GM21717 (cell line): ENCODE measurements around the gene CLASRP.

ENCODE experiments used
- ATAC-seq: cut with Tn5 transposase; IDR thresholded peaks from one replicate; pipeline ENCODE4 v1.9.1; 2021; ENCODE audit warnings: mild to moderate bottlenecking, moderate library complexity; ENCODE audit not compliant: unreplicated experiment

Gene CLASRP

DNA sequence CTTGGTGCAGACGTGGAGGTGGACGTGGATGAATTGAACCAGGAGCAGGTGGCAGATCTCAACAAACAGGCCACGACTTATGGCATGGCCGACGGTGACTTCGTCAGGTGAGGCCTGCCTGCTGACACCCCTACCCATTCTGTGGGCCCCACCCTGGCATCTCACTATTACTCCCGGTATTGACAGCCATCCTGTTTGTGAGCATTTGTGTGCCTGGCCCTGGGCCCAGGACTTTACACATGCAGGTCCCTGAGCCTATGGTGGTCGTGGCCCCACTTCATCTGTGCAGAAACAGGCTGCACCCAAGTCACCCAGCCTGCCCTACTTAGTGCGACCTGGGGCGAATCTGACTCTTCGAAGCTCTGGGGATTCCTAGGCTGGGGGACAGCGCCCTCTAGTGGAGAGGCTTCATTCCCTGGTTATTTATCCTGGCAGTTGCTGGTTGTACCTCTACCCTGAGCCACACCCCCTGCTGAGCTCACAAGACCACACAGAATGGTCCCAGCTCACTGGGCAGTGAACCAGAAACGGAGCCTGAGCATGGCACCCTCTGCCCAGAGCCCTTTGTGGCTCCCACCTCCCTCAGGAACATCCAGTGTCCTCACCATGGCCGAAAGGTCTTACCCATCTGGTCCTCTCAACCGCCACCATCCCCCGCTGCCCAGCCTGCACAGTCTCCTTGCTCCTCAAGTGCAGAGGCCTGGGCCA lies 20.6 kb downstream of the CLASRP start:
- ATAC-seq: no peak

DNA sequence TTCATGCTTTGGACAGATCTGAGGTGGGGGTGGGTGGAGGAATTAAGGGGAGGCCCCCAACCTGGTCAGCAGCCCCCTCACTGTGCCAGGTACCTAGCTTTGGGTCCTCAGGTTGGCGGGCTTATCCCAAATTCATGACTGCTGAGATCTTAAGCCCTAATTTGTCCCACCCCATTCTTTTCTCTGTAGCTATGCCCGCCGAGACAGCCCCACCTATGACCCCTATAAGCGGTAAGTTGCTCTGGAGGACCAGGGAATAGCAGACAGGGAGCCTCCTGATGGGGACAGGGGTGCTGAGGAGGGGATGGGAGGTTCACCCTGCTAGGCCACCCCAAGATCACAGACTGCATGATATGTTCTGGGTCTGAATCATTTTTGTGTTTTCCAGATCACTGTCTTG lies 23.1 kb downstream of the CLASRP start:
- ATAC-seq: no peak

DNA sequence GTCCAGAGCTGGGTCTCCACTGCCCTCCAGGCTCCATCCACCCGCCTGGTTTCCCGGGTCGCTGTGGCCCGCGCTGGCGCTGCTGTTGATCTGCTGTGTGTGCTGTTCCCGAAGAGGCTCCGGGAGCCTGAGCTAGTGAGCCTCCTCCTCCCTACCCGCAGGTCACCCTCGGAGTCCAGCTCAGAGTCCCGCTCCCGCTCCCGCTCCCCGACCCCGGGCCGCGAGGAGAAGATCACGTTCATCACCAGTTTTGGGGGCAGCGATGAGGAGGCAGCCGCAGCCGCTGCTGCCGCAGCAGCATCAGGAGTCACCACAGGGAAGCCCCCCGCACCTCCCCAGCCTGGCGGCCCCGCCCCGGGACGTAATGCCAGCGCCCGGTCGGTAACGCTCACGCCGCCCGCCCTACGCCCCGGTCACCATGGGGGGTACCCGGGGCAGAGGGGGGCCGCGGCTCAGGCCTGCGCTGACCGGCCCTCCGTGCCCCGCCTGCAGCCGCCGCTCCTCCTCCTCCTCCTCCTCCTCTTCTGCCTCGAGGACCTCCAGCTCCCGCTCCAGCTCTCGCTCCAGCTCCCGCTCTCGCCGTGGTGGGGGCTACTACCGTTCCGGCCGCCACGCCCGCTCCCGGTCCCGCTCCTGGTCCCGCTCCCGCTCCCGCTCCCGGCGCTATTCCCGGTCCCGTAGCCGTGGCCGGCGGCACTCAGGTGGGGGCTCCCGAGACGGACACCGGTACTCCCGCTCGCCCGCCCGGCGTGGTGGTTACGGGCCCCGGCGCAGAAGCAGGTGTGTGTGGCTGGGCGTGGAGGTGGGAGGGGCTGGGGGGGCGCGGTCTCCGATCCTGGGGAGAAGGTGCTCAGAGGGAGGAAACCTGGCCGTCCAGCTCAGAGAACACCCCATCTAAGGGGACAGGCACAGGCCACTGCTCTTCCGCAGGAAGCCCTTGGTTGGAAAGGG lies 25.3 kb downstream of the CLASRP start:
- ATAC-seq: no peak

DNA sequence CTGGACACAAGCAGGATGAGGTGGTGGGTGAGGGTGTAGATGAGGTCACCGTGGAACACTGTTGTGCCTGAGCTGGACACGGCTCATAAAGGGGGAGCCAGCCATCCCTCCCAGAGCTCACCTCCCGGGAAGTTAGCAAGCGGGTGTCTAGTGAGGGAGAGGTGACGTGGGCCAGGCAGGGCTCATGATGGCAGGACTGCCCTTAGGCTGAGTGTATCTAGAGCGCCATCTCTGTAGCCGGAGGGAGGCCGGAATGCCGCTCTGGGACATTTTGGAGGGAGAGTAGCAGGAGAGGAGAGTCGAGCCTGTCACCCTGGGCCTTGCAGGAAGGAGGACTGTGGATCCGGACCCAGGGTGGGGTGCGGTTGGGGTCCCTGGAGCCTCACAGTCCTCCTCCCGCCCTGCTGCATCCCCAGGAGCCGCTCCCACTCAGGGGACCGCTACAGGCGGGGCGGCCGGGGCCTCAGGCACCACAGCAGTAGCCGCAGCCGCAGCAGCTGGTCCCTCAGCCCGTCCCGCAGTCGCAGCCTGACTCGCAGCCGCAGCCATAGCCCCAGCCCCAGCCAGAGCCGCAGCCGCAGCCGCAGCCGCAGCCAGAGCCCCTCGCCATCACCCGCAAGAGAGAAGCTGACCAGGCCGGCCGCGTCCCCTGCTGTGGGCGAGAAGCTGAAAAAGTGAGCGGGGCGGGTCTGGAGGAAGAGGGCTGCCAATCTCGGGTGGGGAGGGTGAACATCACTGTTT lies 28.2 kb downstream of the CLASRP start:
- ATAC-seq: no peak

DNA sequence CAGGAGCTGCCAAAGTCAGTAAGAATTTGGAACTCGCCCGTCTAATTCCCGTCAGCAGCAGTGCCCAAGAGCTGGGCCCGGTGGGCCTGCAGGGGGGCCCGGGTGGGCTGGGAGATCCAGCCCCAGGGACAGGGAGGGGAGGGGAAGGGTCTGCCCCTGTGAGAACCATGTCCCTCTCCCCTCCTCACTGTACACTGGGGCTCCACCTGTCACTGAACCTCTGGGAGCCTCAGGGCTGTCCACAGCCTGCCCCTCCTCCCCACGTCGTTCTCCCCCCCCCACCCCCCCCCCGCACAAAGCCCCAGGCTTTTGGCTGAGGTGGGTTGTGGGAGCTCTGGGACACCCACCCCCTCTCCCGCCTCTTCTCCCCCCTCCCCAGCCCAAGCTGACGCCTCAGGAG lies 29.2 kb downstream of the CLASRP start:
- no peak for ATAC-seq

DNA sequence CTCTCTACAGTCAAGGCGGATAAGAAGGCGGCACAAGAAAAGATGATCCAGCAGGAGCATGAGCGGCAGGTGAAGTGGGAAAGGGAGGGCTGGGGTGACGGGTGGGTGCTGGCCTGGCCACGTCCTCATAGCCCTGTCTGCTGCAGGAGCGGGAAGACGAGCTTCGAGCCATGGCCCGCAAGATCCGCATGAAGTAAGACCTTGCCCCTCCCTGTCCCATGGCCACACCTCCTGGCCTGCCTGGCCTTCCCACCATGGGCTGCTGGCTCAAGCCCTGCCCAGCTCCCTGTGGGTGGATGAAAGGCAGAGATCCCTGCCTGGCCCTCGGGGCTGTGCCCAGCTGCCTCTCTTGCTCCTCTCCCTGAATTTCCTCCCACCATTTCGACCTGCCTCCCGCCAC lies 30.2 kb downstream of the CLASRP start:
- ATAC-seq: no peak

DNA sequence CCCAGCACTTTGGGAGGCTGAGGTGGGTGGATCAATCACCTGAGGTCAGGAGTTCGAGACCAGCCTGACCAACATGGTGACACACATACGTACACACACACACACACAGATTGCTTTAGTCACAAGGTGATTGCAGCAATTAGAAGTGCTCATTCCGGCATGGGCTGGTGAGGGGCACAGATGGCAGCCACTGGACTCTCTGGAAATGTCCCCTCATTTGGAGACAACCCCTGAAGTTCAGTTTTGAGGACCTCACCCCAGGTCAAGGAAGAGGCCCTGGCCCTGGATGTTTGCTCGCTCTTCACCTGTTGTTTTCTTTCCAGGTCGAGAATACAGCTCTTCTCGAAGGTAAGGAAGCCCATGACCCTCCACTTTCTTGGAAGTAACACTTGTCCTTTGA lies 31.4 kb downstream of the CLASRP start:
- no peak for ATAC-seq

DNA sequence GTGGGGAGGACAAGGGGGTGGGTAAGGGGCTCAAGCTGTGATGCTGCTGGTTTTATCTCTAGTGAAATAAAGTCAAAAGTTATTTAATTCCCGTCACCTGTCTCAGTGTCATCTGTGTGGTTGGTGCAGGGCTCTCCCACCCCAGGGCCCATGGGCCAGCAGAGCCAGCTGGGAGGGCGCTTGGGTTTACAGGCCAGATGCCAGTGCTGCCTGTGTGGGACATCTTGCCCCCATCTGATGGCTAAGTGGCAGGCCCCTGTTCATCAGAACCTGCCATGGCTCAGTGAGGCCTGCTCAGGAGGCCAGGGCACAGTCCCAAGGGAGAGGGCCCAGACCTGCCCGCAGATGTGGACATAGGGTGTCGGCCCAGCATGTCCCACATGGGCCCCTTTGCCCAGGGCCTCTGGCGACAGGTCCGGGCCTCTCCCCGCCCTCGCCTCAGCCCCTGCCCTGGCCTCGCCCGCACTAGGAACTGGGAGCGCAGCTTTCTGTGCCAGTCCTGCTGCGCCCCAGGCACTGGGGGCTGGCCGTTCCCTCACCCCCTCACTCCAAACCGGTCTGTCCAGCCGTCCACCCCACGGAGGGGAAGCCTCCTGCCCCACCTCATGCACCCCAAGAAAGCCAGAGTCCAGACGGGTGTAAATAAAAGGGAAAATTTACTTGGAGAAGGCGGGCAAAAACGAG lies 32.2 kb downstream of the CLASRP start:
- ATAC-seq: no peak

DNA sequence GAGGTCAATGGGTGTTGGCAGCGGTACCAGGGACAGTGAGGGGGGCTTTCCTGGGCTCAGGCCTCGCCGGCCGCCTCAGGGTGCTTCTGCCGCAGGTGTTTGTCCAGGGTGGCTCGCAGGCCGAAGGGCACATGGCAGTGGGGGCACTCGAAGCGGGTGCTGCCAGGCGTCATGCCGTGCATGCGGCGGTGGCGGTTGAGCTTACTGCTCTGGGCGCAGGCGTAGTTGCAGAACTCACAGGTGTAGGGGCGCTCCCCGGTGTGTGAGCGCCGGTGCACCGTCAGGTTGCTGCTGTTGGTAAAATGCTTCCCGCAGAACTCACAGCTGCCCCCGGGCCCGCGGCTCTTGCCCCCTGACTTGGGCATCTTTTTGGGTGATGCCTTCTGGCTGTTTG lies 32.7 kb downstream of the CLASRP start:
- ATAC-seq: no peak

DNA sequence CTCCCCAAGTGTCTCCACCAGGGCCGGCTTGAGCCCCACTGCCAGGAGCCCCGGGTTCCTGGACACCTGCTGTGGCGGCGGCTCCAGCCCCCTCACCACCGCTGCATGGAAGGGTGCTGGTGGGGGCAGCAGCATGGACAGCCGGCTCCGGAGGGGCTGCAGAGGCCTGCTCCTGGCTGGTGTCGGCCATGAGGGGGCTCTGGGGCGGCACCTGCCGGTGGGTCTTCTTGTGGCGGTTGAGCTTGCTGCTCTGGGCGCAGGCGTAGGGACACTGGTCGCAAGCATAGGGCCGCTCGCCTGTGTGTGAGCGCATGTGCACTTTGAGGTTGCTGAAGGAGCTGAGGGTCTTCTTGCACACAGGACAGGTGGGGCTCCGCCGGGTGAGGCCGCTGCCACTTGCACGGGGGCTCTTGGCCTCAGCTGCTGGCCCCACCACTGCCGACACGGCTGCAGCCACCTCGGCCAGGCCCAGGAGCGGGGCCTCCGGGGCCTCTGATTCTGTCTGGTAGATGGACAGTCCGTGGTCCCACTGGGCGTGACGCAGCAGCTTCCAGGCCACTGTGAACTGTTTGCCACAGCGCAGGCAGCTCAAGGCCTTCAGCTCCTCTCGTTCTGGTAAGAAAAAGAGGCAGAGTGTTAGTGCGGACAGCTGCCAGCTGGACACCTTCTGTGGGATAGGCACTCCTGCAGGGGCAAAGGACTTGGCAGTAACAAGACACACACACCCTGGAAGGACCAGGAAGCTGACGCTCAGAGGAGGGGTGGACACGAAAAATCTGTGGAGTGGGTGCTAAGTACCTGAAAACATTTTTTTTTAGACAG lies 33.3 kb downstream of the CLASRP start:
- ATAC-seq: no peak

DNA sequence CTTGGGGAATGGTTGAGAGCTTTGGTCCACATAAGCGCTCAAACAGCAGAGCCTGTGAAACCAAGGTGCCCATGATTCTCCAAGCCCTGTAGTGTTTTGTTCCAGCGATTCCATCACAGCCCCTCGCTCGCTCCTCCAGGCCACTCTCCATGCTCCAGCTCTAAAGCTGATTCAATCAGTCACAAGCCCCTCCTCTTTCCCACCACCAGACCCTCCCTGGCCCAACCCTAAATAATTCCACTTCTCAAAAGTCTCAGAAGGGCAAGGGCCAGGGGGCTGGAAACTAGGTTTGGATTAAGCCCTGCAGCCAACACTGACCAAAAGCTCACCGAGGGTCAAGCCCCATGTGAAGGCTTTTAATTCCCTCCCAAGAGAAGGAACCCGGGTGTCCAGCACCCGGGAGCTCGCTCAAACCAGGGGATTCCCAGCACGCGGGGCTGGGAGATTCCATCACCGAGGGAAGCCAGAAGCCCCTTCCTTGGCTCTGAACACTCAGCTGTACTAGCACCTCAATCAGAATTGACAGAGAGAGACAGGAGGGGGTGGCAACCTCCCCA lies 36.0 kb downstream of the CLASRP start:
- no peak for ATAC-seq

DNA sequence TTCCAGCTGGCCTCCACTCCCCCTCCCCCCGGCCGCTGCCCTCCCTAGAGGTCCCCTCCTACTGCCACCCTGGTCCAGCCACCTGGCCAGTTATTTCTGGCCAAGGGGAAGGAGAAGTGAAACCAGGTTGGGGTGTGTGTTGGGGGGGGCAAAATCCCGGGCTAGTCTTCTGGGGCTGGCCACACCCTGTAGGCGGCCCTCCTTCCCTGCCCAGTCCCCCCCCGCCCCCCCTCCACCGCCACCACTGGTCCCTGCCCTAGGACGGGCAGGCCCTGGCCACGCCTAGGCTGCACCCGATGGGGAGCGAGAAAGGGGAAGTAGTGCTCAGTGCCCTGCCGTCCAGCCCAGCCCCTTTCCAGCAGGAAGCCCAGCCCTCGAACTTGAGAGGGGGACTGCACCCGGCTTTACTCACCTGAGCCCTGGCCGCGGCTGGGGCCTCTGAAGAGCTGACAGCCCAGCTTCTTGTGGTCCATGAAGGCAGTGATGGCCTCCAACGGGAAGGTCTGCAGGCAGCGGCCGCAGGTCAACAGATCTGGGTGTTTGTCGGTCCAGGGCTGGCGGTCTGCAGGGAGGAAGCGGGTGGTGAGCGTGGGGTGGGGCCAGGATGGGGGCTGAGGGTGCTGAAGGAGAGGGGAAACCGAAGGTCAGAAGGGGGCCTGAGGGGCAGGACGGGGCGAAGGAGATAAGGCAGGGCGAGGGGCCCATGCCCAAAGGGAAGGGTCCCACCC lies 36.6 kb downstream of the CLASRP start:
- ATAC-seq: peak; percentile 41

DNA sequence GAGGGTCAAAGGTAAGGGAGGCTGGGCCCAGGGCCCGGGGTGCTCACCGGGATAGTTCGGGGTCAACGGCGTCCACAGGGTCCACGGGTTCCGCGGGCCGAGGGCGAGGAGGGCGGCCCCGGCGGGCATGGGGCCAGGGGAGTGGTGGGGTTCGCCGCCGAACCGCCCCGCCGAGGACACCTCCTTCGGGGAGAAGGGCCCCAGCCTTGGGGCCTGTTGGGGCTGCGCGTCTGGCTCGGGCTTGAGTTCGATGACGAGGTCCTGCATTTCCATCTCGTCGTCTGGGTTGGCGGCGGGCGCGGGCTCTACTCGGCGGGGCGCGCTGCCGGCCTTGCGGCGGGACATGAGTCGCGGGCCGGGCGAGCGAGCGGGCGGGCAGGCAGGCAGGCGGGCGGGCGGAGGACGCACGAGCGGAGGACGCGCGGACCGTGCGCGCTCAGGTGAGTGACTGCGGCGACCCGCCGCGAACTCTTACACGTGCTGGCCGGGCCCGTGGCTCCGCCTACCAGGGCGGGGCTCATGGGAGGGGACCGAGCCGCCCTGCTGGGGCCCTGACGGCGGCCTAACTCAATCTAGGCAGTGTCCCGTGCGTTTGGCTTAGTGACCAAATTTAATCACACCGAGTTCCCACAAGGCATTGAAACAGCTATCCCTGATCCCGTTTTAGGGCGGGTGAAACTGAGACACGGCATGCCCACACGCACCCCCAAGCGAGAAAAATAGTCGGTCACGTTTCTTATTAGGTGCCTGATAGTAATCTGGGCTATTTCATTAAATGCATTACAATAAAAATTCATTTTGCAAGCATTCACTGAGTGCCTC lies 37.4 kb downstream of the CLASRP start, which contains the start of gene ZNF296:
TSS of gene ZNF296 (minus strand) at position 450 of the 822 bp plus-strand sequence. CDS start at position 345, 105 bp downstream.
- peak; percentile 37 for ATAC-seq

DNA sequence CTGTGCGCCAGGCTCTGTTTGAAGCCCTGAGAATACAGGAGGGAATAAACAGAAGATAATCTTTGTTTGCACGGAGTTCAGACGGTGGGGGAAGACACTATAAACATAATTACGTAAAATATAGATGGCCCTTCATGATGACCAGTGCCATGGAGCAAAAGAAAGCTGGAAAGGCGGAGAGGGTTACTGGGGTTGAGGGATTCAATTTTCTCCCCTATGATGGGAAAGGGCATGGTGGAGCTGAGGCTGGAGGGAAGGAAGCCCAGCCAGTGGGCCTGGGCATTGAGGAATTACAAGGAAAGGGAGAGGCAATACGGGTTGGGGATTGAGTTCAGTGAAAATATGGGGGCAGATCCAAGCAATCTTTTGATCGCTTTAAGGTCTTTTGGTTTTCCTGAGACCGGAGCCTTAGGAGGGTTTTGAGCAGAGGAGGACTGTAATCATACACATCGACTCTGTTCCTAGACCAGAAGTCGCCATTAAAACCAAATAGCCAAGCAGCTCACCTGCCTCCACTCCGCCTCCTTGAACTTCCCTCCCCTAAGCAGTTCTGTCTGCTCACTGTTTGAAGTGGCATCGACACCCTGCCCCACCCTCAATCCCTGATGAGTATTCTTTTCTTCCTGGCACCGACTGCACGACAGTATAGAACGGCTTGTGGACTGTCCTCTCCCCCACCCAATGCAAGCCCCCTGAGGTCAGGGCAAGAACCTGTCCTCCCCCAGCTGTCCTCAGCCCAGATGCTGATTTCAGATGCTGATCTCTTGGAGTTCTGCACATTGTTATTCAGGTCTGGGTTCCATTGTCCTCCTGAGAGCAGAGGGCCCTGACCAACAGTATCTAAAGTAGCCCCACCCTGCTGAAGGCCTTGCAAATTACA lies 38.2 kb downstream of the CLASRP start:
- ATAC-seq: no peak

DNA sequence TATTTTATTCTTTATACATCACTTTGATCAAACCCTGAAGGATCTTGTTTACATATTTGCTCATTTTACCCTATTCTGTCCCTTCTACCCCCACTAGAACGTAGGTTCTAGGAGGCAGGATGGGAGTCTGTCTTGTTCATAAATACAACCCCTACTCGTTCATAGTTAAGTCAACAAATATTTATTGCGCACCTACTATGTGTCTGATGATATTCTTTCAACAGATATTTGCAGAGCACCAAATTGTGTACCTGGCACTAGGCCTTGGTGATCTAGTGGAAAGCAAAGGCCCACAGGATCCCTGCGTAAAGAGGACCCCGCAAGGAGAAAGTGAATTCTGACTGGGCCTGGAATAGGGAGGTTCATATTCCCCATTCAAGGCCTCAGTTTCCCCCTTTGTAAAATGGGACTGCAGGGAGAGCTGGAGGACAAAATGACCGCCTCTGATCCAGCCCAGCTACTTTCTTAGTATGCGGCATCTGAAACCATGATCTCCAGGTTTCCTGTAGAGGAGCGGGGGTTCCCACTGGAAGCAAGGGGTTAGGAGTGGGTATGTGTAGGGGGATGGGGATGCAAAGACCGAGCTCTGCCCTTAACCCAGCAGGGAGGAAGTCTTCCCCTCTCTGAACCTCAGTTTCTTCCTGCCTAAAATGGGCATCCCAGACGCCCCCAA lies 39.7 kb downstream of the CLASRP start:
- ATAC-seq: no peak

DNA sequence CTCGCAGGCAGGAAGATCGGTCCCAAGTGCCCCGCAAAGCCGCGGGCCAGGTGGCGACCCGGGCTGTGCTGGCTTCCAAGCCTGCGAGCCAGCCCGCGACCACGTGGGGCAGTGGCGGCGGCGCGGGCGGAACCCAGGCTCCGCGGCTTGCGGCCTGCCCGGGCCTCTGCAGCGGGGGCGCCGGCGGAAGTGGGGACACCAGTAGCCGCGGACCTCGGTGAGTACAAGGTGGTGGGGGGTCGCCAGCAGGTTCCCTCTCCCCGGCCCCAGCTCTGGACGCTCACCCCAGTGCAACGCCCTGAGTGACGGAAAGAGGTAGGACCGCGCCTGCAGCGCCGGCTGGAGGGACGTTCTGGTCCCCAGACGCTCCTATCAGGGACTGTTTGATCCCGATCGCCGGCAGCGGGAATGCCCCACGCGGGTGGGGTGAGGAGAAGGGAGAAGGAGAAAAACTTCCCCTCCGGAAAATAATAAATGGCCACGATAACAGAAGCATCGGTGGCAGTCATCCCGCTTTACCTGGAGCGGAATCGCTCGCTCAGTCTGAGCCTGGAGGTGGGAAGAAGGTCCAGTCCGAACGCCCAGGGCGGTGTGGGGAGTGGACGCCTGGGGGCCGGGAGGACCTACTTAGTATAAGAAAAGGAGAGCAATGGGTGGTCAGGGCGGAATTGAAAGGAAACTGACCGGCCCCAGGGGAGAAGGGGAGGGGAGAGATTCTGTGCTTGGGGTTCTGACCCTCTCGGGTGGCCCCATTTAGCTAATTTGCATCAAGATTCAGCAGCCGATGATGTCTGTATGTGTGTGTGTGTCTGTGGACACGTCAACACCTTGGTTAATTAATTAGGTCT lies 40.4 kb downstream of the CLASRP start, which contains the start of gene GEMIN7:
TSS of gene GEMIN7 (plus strand) at position 198 of the 848 bp plus-strand sequence. CDS start 10,855 bp downstream, outside the sequence.
- peak; percentile 41 for ATAC-seq
